ENCODE data around the gene DIPK2A. TPM values are rescaled to one million over a fixed set of nuclear protein-coding genes. Genes with fewer than 3 reads are reported as not detected.

DIPK2A gene
- total RNA-seq, 1 donor: 38.0 TPM

- Histone ChIP-seq H3K27me3 (ENCODE audit: insufficient read depth, low read length) (no peaks in the 10 kb centered on the region), H3K4me2 (ENCODE audit: insufficient read depth, low read length) (no peak overlapping the region), H3K4me1 (ENCODE audit: insufficient read depth, low read length) (no peaks in the 10 kb centered on the region), H3K36me3 (ENCODE audit: insufficient read depth, low read length) (no peaks in the 10 kb centered on the region), H3K27ac (ENCODE audit: low read depth, low read length) (no peak overlapping the region), H3K4me3 (ENCODE audit: insufficient read depth, low read length) (no peak overlapping the region), H3K79me2 (ENCODE audit: insufficient read depth, low read length) (no peaks in the 10 kb centered on the region), H3K9me3 (ENCODE audit: low read depth, low read length) (no peaks in the 10 kb centered on the region), H4K20me1 (ENCODE audit: insufficient read depth, low read length) (no peaks in the 10 kb centered on the region), H2AFZ (ENCODE audit: low read length) (no peak overlapping the region)
- DNase-seq (ENCODE audit: insufficient read length, low spot score, missing footprints): no peak
- TF ChIP-seq, protein P1, sequence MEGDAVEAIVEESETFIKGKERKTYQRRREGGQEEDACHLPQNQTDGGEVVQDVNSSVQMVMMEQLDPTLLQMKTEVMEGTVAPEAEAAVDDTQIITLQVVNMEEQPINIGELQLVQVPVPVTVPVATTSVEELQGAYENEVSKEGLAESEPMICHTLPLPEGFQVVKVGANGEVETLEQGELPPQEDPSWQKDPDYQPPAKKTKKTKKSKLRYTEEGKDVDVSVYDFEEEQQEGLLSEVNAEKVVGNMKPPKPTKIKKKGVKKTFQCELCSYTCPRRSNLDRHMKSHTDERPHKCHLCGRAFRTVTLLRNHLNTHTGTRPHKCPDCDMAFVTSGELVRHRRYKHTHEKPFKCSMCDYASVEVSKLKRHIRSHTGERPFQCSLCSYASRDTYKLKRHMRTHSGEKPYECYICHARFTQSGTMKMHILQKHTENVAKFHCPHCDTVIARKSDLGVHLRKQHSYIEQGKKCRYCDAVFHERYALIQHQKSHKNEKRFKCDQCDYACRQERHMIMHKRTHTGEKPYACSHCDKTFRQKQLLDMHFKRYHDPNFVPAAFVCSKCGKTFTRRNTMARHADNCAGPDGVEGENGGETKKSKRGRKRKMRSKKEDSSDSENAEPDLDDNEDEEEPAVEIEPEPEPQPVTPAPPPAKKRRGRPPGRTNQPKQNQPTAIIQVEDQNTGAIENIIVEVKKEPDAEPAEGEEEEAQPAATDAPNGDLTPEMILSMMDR (IDR thresholded peaks at IDR 0.05; ENCODE audit: extremely low read depth, low read depth, low read length): peak; percentile 71
Measured at GRCh38 chr3:143951351-143951971, 20.2 kb upstream of the DIPK2A start.

GRCh38 chr3:143952569-143953072 lies 19.0 kb upstream of the DIPK2A start:
- TF ChIP-seq, protein P1 (IDR thresholded peaks at IDR 0.05; ENCODE audit: extremely low read depth, low read depth, low read length): no peak
- H3K36me3 ChIP-seq (ENCODE audit: insufficient read depth, low read length): no peaks in the 10 kb centered on the region
- no peak for DNase-seq (ENCODE audit: insufficient read length, low spot score, missing footprints)
- no peaks in the 10 kb centered on the region for H4K20me1 ChIP-seq (ENCODE audit: insufficient read depth, low read length)
- no peaks in the 10 kb centered on the region for H3K9me3 ChIP-seq (ENCODE audit: low read depth, low read length)
- H3K79me2 ChIP-seq (ENCODE audit: insufficient read depth, low read length): no peaks in the 10 kb centered on the region
- no peak overlapping the region for H3K4me2 ChIP-seq (ENCODE audit: insufficient read depth, low read length)
- H3K27ac ChIP-seq (ENCODE audit: low read depth, low read length): no peak overlapping the region
- no peak overlapping the region for H3K4me3 ChIP-seq (ENCODE audit: insufficient read depth, low read length)
- H3K4me1 ChIP-seq (ENCODE audit: insufficient read depth, low read length): no peaks in the 10 kb centered on the region
- no peaks in the 10 kb centered on the region for H3K27me3 ChIP-seq (ENCODE audit: insufficient read depth, low read length)
- no peak overlapping the region for H2AFZ ChIP-seq (ENCODE audit: low read length)

- Histone ChIP-seq H3K79me2 (ENCODE audit: insufficient read depth, low read length) (no peaks in the 10 kb centered on the region), H3K4me3 (ENCODE audit: insufficient read depth, low read length) (no peak overlapping the region), H3K9me3 (ENCODE audit: low read depth, low read length) (no peaks in the 10 kb centered on the region), H3K4me2 (ENCODE audit: insufficient read depth, low read length) (no peak overlapping the region), H3K4me1 (ENCODE audit: insufficient read depth, low read length) (no peaks in the 10 kb centered on the region), H3K27ac (ENCODE audit: low read depth, low read length) (no peak overlapping the region), H2AFZ (ENCODE audit: low read length) (no peak overlapping the region), H3K36me3 (ENCODE audit: insufficient read depth, low read length) (no peaks in the 10 kb centered on the region), H4K20me1 (ENCODE audit: insufficient read depth, low read length) (no peaks in the 10 kb centered on the region), H3K27me3 (ENCODE audit: insufficient read depth, low read length) (no peaks in the 10 kb centered on the region)
- no peak for DNase-seq (ENCODE audit: insufficient read length, low spot score, missing footprints)
- TF ChIP-seq, protein P1 (IDR thresholded peaks at IDR 0.05; ENCODE audit: extremely low read depth, low read depth, low read length): no peak
Measured at GRCh38 chr3:143955113-143955512, 16.5 kb upstream of the DIPK2A start.

DNA sequence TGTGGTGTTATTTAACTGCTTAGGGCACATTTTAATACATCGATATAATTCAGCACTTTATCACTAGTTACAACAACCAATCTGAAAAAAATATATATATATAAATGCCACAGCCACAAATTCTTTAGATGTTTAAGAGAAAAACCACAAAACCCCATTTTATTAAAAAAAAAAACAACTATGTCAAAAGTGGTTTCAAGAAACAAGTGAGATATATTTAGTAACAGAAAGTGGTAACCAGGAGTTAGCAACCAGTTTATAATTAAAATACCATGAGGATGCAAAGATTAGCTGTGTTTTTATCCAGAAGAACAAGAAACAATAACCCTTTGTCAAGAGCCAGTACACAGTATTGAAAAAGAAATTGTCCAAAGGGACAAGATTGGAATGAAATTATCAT lies 14.8 kb upstream of the DIPK2A start:
- H3K36me3 ChIP-seq (ENCODE audit: insufficient read depth, low read length): no peaks in the 10 kb centered on the region
- DNase-seq (ENCODE audit: insufficient read length, low spot score, missing footprints): no peak

More for the DNA sequence above, 14.8 kb upstream of the DIPK2A start:
- H3K27ac ChIP-seq (ENCODE audit: low read depth, low read length): no peak overlapping the region
- TF ChIP-seq, protein P1 (IDR thresholded peaks at IDR 0.05; ENCODE audit: extremely low read depth, low read depth, low read length): no peak
- no peaks in the 10 kb centered on the region for H4K20me1 ChIP-seq (ENCODE audit: insufficient read depth, low read length)
- no peaks in the 10 kb centered on the region for H3K4me1 ChIP-seq (ENCODE audit: insufficient read depth, low read length)
- no peaks in the 10 kb centered on the region for H3K79me2 ChIP-seq (ENCODE audit: insufficient read depth, low read length)
- no peaks in the 10 kb centered on the region for H3K27me3 ChIP-seq (ENCODE audit: insufficient read depth, low read length)
- H2AFZ ChIP-seq (ENCODE audit: low read length): no peak overlapping the region
- no peaks in the 10 kb centered on the region for H3K9me3 ChIP-seq (ENCODE audit: low read depth, low read length)
- H3K4me2 ChIP-seq (ENCODE audit: insufficient read depth, low read length): no peak overlapping the region
- no peak overlapping the region for H3K4me3 ChIP-seq (ENCODE audit: insufficient read depth, low read length)

Measured in osteoblast (primary cell).